HepG2 (cell line): Measurements from ENCODE around the gene BPIFB2. TPM values are rescaled to one million over a fixed set of nuclear protein-coding genes. Genes with fewer than 3 reads are reported as not detected.

Source experiments
- PITX1 ChIP-seq: sonication (generic); formaldehyde crosslinking; IDR thresholded peaks from 2 replicates; pipeline ENCODE4 v1.5.1; 2020; ENCODE audit warnings: mild to moderate bottlenecking, missing genetic modification reagents
- POLR2A ChIP-seq, 2 experiments: IDR thresholded peaks; 2 replicates each; pipeline ENCODE4 v1.6.1; 2011; ENCODE audit warnings: low read depth in 2 of 2, low read length in 2 of 2, mild to moderate bottlenecking in 1 of 2, moderate library complexity in 1 of 2; ENCODE audit not compliant: insufficient read depth in 1 of 2
- RXRB ChIP-seq: IDR thresholded peaks from 2 replicates; pipeline ENCODE4 v1.6.1; 2016; ENCODE audit warnings: borderline replicate concordance, missing genetic modification reagents, missing compliant biosample characterization
- ZBTB3 ChIP-seq: sonication (generic); formaldehyde crosslinking; IDR thresholded peaks from 2 replicates; pipeline ENCODE4 v1.4.0; 2020; ENCODE audit warnings: low read depth, mild to moderate bottlenecking, moderate library complexity, missing genetic modification reagents, borderline replicate concordance
- ZNF441 ChIP-seq: sonication (generic); formaldehyde crosslinking; IDR thresholded peaks from 2 replicates; pipeline ENCODE4 v1.7.0; 2021; ENCODE audit warnings: missing genetic modification reagents, borderline replicate concordance
- ZNF629 ChIP-seq: sonication (generic); formaldehyde crosslinking; conservative IDR thresholded peaks from 2 replicates; pipeline ENCODE4 v1.5.0; 2020; ENCODE audit warnings: missing genetic modification reagents
- ZNF768 ChIP-seq: sonication (generic); formaldehyde crosslinking; IDR thresholded peaks from 2 replicates; pipeline ENCODE4 v1.4.0; 2020; ENCODE audit warnings: missing genetic modification reagents
- polyA plus RNA-seq, 8 experiments: library from polyadenylated mRNA; depleted of rRNA in 3 of 8; stranded (reverse) in 7 of 8; unstranded in 1 of 8; fragments of >200 nt; fragmentation: Illumina TruSeq in 4 of 8; extraction: Trizol in 4 of 8; gene quantifications; 2 replicates each; pipeline versions ENCODE4 v1.2.1 to v1.2.3, GENCODE V29; 2011 to 2016; ENCODE audit warnings: low read depth in 4 of 8, missing spikeins in 1 of 8, mixed read lengths in 1 of 8; ENCODE audit not compliant: insufficient read depth in 1 of 8
- total RNA-seq, 5 experiments: library from RNA; depleted of rRNA; stranded (reverse); fragments of >200 nt; fragmentation: Illumina TruSeq; extraction: Trizol; gene quantifications; 2 replicates each; pipeline ENCODE4 v1.2.3, GENCODE V29; 2016; ENCODE audit warnings: low read depth in 1 of 5
- TF ChIP-seq, protein P1 (sequence below), 2 experiments: sonication (generic) in 1 of 2; formaldehyde crosslinking in 1 of 2; IDR thresholded peaks; 2 replicates each; pipeline versions ENCODE4 v1.6.1 to v1.9.0; 2014 to 2022; ENCODE audit warnings: antibody characterized with exemption in 1 of 2, borderline replicate concordance in 1 of 2, inconsistent platforms in 1 of 2, low read depth in 1 of 2, missing genetic modification reagents in 1 of 2
- TF ChIP-seq, protein P2 (sequence below): sonication (generic); formaldehyde crosslinking; IDR thresholded peaks from 2 replicates; pipeline ENCODE4 v1.8.0; 2022; ENCODE audit warnings: mild to moderate bottlenecking, missing genetic modification reagents
- TF ChIP-seq, protein P3 (sequence below): sonication (generic); formaldehyde crosslinking; IDR thresholded peaks from 2 replicates; pipeline ENCODE4 v1.9.0; 2021; ENCODE audit warnings: missing genetic modification reagents, borderline replicate concordance
- TF ChIP-seq, protein P4 (sequence below): sonication (generic); formaldehyde crosslinking; IDR thresholded peaks from 2 replicates; pipeline ENCODE4; 2020; ENCODE audit warnings: missing genetic modification reagents, mild to moderate bottlenecking, borderline replicate concordance
- TF ChIP-seq, protein P5 (sequence below): sonication (generic); formaldehyde crosslinking; conservative IDR thresholded peaks from 2 replicates; pipeline ENCODE4 v1.5.0; 2020; ENCODE audit warnings: missing genetic modification reagents

BPIFB2 gene
- total and polyA plus RNA-seq, 2 of the 13 experiments (the other 11 are each of a cell fraction or from before 2014, with no cell fraction given): 54.5 to 902 TPM

DNA sequence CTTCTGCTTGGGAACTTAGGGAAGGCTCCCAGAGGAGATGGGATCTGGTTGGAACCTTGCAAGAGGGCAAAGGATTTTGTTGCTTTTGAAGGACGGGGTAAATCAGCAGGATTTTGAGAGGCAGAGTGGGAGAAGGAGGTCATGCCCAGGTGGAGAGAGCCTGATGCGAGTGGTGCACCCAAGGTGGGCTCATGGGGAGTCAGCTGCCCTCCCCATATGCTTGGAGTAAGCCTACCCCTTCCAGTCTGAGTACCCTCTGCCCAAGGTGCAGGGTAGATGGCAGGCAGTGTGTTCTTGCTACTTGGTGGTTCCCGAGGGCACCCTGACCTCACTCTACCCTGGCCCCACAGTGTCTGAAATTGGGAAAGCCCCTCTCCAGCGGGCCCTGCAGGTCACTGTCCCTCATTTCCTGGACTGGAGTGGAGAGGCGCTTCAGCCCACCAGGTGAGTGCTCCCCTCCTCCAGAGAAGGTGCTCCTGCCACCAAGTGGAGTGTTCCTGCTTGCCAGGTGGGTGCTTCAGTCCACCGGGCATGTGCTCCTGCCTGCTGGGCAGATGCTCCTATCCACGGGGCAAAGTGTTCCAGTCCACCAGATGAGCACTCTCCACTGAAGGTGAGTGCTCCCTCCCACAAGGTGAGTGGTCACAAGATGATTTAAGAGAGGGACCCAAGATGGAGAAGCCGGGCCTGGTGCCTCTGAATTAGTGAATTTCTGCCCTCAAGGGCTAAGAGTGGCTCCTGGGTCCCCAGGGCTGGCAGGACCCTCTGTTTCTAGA, 3.4 kb downstream of the BPIFB2 start (continued):
- TF ChIP-seq, protein P1, sequence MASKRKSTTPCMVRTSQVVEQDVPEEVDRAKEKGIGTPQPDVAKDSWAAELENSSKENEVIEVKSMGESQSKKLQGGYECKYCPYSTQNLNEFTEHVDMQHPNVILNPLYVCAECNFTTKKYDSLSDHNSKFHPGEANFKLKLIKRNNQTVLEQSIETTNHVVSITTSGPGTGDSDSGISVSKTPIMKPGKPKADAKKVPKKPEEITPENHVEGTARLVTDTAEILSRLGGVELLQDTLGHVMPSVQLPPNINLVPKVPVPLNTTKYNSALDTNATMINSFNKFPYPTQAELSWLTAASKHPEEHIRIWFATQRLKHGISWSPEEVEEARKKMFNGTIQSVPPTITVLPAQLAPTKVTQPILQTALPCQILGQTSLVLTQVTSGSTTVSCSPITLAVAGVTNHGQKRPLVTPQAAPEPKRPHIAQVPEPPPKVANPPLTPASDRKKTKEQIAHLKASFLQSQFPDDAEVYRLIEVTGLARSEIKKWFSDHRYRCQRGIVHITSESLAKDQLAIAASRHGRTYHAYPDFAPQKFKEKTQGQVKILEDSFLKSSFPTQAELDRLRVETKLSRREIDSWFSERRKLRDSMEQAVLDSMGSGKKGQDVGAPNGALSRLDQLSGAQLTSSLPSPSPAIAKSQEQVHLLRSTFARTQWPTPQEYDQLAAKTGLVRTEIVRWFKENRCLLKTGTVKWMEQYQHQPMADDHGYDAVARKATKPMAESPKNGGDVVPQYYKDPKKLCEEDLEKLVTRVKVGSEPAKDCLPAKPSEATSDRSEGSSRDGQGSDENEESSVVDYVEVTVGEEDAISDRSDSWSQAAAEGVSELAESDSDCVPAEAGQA (IDR thresholded peaks at IDR 0.05; ENCODE audit: low read depth): no peak
- TF ChIP-seq, protein P1 (CRISPR knock-in tag; IDR thresholded peaks at IDR 0.05; ENCODE audit: borderline replicate concordance): no peak
- TF ChIP-seq ZBTB3 (CRISPR knock-in tag) (no peak), ZNF768 (CRISPR knock-in tag) (no peak), ZNF441 (CRISPR knock-in tag) (0 out of 2 replicates have a peak, but pooled peaks have one; percentile 37), POLR2A (IDR thresholded peaks at IDR 0.05; ENCODE audit: insufficient read depth in 1 of 2, low read depth in 2 of 2, low read length in 2 of 2) (peak in 1 of 2 experiments; percentile 45; a peak in 2 of 4 replicates), RXRB (CRISPR knock-in tag) (no peak), ZNF629 (CRISPR knock-in tag) (no peak), PITX1 (no peak)
- TF ChIP-seq, protein P2, sequence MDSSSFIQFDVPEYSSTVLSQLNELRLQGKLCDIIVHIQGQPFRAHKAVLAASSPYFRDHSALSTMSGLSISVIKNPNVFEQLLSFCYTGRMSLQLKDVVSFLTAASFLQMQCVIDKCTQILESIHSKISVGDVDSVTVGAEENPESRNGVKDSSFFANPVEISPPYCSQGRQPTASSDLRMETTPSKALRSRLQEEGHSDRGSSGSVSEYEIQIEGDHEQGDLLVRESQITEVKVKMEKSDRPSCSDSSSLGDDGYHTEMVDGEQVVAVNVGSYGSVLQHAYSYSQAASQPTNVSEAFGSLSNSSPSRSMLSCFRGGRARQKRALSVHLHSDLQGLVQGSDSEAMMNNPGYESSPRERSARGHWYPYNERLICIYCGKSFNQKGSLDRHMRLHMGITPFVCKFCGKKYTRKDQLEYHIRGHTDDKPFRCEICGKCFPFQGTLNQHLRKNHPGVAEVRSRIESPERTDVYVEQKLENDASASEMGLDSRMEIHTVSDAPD (CRISPR knock-in tag): no peak
- TF ChIP-seq, protein P3, sequence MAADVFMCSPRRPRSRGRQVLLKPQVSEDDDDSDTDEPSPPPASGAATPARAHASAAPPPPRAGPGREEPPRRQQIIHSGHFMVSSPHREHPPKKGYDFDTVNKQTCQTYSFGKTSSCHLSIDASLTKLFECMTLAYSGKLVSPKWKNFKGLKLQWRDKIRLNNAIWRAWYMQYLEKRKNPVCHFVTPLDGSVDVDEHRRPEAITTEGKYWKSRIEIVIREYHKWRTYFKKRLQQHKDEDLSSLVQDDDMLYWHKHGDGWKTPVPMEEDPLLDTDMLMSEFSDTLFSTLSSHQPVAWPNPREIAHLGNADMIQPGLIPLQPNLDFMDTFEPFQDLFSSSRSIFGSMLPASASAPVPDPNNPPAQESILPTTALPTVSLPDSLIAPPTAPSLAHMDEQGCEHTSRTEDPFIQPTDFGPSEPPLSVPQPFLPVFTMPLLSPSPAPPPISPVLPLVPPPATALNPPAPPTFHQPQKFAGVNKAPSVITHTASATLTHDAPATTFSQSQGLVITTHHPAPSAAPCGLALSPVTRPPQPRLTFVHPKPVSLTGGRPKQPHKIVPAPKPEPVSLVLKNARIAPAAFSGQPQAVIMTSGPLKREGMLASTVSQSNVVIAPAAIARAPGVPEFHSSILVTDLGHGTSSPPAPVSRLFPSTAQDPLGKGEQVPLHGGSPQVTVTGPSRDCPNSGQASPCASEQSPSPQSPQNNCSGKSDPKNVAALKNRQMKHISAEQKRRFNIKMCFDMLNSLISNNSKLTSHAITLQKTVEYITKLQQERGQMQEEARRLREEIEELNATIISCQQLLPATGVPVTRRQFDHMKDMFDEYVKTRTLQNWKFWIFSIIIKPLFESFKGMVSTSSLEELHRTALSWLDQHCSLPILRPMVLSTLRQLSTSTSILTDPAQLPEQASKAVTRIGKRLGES (CRISPR knock-in tag): no peak
- TF ChIP-seq, protein P4, sequence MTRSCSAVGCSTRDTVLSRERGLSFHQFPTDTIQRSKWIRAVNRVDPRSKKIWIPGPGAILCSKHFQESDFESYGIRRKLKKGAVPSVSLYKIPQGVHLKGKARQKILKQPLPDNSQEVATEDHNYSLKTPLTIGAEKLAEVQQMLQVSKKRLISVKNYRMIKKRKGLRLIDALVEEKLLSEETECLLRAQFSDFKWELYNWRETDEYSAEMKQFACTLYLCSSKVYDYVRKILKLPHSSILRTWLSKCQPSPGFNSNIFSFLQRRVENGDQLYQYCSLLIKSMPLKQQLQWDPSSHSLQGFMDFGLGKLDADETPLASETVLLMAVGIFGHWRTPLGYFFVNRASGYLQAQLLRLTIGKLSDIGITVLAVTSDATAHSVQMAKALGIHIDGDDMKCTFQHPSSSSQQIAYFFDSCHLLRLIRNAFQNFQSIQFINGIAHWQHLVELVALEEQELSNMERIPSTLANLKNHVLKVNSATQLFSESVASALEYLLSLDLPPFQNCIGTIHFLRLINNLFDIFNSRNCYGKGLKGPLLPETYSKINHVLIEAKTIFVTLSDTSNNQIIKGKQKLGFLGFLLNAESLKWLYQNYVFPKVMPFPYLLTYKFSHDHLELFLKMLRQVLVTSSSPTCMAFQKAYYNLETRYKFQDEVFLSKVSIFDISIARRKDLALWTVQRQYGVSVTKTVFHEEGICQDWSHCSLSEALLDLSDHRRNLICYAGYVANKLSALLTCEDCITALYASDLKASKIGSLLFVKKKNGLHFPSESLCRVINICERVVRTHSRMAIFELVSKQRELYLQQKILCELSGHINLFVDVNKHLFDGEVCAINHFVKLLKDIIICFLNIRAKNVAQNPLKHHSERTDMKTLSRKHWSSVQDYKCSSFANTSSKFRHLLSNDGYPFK (CRISPR knock-in tag): peak; percentile 17; the same call in 1 of the 2 replicates
- TF ChIP-seq, protein P5, sequence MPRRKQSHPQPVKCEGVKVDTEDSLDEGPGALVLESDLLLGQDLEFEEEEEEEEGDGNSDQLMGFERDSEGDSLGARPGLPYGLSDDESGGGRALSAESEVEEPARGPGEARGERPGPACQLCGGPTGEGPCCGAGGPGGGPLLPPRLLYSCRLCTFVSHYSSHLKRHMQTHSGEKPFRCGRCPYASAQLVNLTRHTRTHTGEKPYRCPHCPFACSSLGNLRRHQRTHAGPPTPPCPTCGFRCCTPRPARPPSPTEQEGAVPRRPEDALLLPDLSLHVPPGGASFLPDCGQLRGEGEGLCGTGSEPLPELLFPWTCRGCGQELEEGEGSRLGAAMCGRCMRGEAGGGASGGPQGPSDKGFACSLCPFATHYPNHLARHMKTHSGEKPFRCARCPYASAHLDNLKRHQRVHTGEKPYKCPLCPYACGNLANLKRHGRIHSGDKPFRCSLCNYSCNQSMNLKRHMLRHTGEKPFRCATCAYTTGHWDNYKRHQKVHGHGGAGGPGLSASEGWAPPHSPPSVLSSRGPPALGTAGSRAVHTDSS: 0 out of 2 replicates have a peak, but pooled peaks have one; percentile 57
